DMS53 (cell line): Measurements from ENCODE around the gene GPR180.
A peak's percentile ranks its signal among the peaks of the same experiment; 100 is the strongest.

Experiments
- DNase-seq: peaks from one replicate; lab custom pipeline; 2025; lab: John Stamatoyannopoulos, UW

Gene GPR180

GRCh38 chr13:94601446-94602431, at the start of gene GPR180:
GPR180 (plus strand) TSS chr13:94601857; CDS start chr13:94601928, 71 bp downstream.
- peak; percentile 95 for DNase-seq

GRCh38 chr13:94552095-94552494, 49.6 kb upstream of the GPR180 start:
- no peak for DNase-seq

DNA sequence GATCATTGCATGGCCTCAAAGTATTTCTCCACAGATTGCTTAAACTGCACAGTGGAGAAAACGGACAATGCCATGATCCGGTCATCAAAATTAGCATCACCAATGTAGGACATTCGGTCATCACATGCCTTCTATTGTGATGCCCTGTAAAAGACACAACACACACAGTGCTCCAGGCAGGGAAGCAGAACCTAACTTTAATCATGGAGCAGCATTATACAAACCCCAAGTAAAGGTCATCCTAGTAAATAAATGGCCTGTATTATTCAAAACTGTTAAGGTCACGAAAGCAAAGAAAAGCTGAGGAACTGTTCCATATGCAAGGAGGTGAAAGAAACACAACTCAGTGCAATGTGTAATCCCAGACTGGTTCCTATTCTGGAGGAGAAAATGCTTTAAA, 47.9 kb upstream of the GPR180 start:
- DNase-seq: no peak

- no peak for DNase-seq
Measured at GRCh38 chr13:94556041-94556440, 45.6 kb upstream of the GPR180 start.

DNA sequence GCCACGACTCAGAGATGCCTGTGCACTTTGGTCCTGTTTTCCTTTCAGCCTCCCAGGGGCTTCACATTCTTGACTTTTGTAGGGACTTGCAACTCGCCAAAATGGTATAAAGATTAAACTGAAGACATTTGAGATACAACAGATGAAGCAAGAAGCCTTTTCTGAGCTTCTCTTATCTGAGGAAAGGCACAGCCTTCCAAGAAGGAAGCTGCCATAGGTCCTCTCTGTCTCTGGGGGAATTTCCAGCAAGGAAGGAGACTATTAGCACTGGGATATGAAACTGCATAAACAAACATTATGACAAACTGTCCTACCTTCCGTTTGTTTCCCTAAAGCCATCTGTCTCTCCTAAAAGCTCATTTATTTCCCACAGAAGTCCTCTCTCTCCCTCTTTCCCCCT, 45.0 kb upstream of the GPR180 start:
- DNase-seq: peak; percentile 1

DNA sequence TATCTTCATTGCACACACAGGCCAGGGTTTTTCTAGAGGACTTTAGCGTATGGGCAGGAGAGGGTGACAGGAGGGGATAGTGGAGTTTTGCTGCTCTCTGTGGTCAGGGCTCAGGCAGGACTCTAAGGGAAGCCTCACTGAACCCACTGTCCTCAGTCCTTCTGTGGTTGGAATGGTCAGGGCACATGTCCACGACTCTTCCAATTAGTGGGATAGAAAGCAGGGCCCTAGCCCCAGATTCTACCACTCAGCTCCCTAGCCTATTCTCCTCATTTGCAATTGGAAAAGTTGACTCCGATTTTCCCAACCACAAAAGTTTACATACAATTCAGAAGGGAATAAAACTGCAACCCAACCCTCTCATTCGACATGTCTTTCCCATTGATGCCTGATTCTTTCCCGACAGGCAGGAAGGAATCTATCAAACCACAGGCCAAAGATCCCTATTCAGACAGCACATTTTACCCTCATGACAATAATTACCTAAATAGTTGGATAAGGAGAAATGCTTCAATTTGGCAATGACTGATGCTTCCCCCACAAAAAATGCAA, 43.9 kb upstream of the GPR180 start:
- DNase-seq: no peak

GRCh38 chr13:94558716-94559115, 42.9 kb upstream of the GPR180 start:
- DNase-seq: no peak

DNA sequence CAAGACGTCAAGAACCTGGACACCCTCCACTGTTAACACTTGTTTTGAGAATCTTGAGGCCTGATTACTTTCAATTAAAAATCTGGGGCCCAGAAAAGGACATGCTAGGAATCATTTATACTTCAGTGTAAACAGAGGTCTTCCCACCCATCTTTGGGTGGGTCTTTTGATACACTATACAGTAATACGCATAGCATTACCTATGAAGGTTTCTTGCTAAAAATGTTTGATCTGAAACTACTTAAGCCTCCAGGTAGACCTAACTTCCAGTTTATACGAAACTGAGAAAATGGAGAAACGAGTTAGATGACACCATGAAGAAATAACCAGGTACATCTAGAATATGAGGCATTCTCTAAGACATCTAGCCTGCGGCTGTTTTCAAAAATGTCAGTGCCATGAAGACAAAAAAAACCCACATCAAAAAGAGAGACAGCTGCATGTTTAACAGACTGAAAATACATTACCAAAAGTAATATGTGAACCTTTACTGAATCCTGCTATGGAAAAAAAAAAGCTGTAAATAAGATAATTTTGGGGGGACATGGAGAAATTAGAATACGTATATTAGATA, 42.3 kb upstream of the GPR180 start:
- DNase-seq: no peak

GRCh38 chr13:94560116-94560515, 41.5 kb upstream of the GPR180 start:
- no peak for DNase-seq

DNA sequence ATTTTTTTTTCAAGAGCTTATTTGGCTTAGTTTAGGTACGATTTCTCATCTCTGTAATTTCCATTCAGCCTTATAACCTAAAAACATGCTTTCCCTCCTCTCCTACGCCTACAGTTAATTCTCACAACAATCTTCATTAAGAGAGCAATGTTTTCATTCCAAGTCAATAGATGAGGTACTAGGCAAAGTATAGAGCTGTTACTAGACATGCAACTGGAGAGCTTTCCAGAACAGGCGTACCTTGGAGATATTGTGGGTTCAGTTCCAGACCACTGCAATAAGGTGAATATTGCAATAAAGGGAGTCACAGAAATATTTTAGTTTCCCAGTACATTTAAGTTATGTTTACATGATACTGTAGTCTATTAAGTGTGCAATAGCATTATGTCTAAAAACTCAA, 40.5 kb upstream of the GPR180 start:
- DNase-seq: no peak

GRCh38 chr13:94567581-94567980, 34.1 kb upstream of the GPR180 start:
- no peak for DNase-seq

- DNase-seq: no peak
Measured at GRCh38 chr13:94568443-94568842, 33.2 kb upstream of the GPR180 start.

GRCh38 chr13:94569615-94570014, 32.0 kb upstream of the GPR180 start:
- no peak for DNase-seq

DNA sequence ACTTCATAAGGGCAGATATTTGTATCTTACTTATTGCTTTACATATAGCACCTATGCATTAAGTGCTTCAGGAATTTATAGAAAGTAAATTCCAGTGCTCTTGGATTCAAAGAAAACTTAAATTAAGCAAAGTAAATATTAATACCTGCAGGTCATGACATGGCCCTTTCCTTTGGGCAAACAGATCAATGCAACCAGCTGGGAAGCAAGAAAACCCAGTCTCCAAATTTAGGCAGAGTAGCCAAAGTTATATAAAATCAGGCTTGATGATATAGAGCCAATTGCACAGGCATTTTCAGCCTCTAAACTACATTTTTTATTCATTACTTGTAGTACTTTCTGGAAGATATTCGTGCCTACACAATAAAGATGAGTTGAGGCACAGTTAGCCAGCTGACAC, 22.6 kb upstream of the GPR180 start:
- no peak for DNase-seq

DNA sequence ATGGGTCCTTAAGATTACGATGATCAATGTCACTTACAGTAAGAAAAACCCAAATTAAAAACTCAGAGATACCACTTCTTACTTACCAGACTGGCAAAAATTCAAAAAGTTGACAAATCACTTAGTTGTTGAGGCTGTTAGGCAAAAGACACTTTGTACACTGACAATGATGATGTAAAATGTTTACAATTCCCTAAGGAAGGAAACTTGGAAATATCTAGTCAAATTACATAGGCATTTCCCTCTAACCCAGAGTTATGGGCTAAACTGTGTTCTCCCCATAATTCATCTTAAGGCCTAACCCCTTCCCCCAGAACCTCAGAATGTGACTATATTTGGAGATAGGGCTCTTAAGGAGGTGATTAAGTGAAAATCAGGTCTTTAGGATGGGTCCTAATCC, 17.7 kb upstream of the GPR180 start:
- DNase-seq: no peak

DNA sequence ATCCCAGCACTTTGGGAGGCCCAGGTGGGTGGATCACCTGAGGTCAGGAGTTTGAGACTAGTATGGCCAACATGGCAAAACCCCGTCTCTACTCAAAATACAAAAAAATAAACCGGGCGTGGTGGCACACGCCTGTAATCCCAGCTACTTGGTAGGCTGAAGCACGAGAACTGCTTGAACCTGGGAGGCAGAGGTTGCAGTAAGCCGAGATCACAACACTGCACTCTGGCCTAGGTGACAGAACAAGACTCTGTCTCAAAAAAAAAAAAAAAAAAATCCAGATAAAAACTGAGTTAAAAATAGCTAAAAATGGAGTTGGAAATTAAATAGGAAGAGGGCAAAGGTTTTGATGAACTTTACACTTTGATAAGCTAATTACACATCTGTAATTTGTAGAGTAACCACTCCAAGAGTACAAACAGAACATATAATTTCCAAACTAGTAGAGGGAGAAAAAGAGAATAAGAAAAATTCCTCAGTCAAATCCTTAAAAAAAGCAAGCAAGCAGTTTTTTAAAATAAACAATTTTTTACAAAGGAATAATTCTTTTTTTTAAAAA, 16.0 kb upstream of the GPR180 start:
- DNase-seq: no peak

DNA sequence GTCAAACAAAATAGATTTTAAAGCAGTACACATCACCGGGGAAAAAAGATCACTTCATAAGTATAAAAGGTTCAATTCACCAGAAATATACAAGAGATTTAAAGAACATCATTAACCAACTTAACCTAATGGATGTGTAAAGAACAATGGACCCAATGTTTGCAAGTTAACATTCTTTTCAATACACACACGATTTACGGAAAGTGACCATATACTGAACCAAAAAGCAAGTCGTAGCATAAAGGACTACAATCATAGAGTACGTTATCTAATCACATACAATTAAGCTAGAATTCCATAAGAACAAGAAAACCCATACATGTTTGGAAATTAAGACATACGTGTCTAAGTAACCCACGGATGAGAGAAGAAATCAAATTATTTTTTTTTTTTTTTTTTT, 15.3 kb upstream of the GPR180 start:
- DNase-seq: no peak

DNA sequence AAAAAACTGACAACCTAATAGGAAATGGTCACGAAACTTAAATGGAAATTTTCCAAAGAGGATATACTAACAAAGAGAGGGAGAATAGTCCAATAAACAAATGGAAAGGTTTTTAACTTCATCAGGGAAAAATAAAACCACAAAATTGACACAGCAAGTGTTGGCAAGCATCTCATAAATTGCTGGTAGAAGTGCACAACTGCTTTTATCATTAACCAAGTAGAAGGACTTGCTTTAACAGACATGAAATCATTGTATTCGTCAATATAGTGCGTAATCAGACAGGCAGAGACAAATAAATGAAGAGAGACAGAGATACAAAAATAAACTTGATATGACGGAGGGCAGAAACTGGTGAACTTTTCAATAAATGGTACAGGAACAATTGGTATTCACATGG, 13.1 kb upstream of the GPR180 start:
- no peak for DNase-seq

DNA sequence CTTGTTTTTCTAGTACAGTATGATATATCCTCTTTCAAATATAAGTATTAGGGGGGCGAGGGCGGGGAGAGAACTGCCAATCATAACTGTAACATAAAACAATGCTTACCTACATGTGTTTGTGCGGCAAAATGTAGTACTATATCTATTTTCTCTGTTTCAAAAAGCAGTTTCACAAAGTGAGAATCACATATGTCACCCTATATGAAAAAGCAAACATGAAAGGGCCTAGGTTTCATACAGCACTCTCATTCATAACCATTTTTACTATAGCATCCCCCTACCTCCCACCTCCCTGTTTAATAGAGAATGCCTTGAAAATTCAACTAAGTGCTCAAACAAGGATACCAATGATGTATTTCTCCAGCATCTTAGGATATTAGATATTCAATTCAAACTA, 10.9 kb upstream of the GPR180 start:
- DNase-seq: no peak

GRCh38 chr13:94595001-94595949, 6.4 kb upstream of the GPR180 start:
- DNase-seq: peak; percentile 17

DNA sequence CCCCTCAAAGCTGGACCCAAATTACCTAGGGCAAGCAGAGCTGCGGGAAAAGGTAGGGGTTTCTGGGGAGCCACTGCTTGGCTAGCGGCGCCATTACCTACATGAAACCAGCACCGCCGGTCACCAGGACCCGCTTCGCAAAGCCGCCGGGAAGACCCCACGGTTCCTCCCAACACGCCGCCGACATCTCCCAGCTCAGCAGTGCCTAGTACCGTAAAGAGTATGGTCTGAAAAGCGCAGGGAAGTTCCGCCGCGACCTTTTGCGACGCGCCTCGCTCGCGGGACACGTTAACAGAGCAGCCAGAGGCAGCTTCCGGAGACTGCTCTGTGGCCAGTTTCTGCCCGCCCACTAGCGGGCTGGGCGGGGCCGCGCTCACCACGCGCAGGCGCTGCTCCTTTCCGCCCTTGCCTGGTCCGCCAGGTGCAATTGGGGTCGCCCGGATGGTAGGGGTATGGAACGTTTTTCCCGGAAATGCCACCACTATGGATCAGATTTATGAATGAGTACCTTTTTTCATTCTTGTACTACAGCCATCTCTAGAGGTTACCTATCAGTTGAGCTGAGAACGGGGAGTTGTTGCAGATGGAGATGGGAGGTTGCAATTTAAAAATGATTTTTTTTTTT, 5.6 kb upstream of the GPR180 start, which contains the start of gene TGDS:
TSS of gene TGDS (minus strand) at position 203 of the 625 bp plus-strand sequence. CDS start at position 187, 16 bp downstream.
- DNase-seq: peak; percentile 88
